Activated CD8-positive, alpha-beta memory T cell treated with anti-CD3 and anti-CD28 coated beads, Interleukin-2, amount 50 U/mL, for 24 hours (primary cell): ENCODE data around the gene PAX5.

Experiments used
- DNase-seq: peaks from one replicate; pipeline ENCODE4 v3.0.0-alpha.2; 2020; ENCODE audit errors: extremely low read depth

PAX5 gene

DNA sequence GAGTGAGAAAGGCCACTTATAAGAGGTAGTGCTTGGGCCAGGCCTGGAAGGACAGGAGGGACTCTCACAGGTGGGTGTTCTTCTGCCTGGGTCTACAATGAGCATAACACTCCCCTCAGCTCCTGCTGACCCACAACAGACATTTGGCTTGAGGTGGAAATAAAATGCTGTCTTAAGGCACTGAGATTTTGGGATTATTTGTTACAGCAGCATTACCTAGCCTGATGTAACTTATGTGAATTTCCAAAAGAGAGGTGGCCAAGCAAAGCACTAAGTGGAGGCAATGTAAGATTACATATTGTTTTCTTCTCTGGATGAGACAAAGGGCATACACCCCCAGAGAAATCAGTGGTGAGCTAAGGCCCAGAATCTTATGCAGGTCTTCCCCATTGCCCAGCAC is 221.5 kb downstream of the PAX5 start:
- no peak for DNase-seq

DNA sequence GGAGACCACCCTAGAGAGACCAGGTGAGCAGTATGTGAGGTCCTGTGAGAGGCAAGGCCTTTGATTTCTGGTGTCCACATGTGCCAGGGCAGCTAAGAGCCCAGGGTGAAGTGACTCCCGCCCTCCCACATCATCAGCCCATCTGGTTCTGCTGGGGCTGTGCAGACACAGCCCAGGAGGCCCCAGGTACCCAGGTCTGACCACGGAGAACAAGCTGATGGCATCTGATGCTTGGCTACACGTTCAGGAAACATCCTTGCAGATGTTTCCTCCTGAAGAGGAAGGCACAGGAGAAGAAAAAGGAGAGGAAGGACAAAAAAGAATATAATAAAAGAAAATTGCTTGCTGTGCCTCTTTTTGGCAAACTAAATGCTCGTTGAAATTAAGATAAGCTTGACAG is 225.8 kb downstream of the PAX5 start:
- DNase-seq, result no peak

DNA sequence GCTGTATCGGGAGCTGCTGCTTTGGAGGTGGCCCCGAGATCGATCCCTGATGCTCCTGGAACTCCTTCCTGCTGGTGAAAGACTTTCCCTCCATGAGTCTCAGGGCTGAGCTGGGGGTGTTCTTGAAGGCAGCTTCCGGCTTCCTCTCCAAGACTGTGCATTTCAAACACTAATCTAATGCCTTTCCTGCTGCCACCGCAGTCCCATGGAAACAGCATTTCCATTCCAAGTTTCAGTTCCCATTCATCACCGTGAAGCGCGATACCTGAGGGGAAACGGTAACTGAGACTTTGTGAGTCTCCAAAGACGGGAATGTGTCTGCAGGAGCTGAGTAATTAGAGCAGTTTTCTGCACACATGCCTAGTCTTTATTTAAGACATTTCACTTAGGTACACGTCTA is 230.1 kb downstream of the PAX5 start:
- no peak for DNase-seq

DNA sequence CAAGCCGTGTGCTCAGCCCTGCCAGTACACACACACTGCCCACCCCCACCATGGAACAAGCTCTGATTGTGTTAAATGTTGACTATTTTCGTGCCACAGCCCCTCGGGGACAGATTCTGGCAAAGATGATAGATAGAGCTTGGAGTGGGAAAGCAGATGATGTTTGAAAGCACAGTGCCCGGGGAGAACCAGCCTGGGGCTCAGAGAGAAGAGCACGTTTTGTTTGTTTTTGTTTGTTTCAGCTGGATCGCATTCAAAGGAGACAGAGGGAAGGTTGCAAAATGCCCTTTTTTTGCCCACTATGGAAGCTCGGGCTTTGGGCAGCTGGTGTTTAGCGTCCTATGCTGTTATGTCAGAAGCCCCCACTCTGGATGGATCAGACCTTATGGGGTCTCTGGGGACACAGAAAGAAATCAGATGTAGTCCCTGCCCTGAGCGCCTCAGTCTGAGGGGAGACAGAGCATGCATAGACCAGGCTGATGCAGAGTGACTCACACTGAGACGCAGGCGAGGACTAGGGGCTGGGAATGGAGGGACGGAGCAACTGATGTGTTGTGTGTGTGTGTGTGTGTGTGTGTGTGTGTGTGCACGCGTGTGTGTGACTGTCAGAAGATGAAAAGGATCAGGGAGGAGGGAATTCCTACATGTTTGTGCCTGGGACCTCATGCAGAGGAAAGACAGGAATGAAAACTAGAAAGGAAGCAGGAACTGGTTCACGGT is 231.7 kb downstream of the PAX5 start:
- DNase-seq, result no peak

DNA sequence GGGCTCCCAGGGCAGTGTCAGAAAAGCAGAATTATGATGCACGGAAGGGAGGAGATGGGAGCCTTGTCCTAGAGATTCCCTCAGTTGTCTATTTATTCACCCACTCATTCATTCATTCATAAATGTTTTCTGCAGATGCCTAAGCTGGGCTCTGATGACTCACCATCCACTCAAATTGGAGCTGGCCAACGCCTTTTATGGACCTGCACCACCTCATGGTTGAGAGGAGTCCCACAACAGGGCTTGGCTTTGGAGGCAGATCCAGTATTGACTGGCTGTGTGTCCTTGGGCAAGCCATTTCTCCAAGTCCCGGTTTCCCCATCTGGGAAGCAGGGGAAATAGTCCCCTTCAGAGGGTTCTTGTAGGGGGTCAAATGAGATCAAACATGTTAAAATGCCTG is 233.6 kb downstream of the PAX5 start:
- no peak for DNase-seq

DNA sequence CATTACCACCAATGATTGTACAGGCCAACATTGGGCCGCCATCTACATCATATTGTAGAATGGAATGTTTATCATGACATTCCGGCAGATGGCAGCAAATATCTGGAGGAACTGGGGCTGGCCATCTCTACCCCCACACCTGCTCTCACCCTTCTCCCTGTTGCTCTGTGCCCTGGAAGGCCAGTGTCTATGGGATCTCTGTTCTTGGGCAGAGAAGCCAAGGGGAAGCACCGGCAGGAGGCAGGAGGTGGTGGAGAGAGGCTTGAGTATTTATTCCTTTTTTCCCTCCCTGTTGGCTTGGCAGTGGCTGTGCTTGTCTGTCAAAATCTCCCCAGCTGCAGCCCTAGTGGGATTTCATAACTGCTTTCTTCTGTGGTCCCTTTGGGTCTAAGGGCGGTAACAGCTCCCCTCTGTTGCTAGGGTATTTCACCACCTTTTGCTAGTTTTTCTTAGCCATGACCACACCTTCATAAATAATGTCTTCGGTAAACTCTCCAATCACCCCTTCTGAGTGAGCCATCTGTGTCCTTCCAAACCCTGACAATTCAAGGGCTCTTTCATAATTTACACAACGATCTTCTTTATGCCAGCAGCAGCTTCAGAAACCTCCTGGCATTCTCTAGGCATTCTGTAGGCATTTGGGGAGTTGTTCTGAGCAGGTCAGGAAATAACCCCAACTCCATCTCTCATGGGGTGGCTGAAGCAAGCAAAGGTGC is 235.6 kb downstream of the PAX5 start:
- DNase-seq, result no peak

DNA sequence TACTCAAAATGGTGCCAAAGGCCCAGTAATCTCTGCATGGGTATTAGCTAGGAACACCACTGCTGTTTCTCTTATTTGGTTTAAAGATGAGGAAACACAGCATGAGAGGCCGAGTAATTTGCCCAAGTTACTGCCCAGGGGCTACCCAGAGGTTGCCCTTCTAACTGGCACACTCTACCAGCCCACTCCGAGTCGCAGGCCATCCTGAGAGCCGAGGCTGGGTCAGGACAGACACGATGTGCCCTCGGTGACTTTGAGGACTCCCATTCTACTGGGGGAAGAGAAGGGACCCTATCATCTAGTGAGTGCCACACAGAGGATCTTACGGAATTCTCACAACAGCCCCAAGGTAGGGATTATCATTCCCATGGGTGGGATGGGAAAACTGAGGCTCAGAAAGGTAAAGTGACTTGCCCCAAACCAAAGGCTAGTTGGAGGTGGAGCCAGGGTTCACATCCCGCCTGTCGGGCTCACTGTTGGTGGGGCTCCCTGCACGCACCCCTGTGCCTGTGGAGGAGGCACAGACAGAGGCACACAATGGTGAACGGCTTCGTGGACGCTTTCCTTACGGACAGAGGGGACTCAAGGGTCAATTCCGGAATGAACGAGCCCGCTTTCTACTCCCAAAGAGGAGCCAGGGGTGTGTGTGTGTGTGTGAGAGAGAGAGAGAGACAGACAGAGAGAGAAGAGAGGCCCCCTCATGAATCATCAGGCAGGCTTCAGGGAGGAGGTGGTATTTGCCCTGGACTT is 236.4 kb downstream of the PAX5 start:
- no peak for DNase-seq

DNA sequence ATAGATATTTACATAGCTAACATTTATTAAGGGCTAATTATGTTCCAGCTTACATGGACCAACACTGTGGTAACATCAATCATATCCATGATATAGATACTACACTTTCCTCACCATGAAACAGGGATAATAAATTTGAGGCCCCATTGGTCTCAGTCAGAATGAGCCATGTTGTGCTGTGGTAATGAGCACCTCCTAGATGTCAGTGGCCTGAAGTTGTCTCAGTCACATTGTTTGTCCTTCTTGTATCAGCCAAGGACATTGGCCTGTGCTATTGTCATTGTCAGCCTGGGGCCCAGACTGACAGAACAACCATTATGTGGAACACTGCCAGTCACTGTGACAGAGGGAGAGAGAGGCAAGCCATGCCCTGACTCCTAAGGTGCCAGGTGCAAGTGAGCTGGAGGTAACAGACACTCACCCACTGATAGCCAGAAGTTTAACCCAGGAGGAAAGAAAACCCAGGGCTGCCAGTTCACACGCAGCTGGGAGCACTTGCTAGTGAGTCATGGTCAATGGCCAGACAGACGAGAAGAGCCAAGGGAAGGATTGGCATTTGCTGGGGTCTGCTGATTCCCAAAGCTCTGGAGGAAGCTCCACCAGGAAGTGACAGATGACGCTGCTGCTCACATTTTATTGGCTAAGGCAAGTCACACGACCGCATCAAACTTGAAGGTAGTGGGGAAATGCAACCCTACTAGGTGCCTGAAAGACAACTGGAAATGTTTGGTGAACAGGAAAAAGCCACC is 237.2 kb downstream of the PAX5 start:
- DNase-seq, result no peak

DNA sequence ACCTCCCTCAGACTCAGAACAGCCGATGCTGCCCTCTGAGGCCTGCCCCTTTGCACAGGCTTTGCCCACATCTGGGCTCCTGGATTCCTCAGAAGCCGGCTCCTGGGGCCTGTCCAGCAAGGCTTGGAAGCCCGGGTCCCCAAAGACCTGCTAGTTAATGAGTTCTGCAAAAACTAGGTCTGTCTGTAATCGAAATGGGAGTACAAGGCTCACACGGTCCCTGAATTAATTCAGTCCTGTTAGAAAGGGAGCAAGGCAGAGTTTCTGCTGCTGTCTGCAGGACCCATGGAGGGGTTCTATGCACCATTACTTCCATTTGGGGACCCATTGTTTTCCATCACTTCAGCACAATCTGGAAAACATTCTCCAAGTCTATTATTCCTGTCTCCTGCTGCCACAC is 239.6 kb downstream of the PAX5 start:
- no peak for DNase-seq

DNA sequence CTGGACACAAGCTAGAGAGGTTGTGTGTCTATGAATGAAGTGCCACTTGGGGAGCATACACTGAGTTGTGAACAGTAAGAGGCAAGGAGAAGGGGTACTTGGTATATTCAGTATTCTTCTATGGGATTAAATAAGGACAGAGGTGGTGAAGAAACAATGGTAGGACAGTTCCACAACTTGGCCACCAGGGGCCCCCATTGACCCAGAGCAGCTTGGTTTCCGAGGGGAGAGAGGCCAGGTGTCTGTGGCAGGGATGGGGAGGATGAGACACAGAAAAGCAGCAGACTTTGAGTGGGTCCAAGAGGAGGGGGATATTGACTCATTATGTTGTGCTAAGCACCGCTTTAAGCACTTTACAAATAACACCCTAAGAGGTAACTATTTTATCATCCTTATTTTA is 240.8 kb downstream of the PAX5 start:
- DNase-seq, result no peak

DNA sequence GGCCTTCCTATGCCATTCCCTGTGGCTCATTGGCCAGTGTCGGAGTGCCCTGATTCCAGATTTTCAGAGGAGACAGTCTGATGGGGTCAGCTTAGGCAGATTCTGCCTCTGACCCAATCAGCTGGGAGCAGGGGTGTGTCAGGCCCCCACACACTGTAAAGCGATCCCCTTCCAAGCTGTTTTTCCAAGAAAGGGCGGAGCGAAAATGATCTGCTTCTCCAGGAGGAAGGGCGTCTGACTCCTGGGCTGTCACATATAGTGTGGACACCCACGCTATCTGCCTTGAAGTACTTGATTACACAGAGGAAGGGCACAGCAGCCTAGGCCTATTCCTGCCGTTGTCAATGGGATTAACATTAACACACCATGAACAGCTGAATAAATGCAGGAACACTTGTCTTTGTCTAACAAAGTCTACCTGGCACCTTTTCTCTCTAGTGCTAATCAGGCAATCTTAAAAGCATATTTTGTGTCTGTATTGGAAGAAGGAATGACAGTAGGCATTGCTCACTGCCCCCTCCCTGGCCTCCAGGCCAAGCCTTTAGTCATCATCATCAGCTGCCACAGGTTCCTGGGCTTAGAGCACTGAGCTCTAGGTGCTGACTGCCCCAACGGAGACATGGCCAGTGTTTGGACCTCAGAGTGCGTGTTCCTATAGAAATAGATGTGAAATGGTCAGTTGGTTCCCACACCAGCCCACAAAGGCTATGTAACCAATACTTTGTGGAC is 242.7 kb downstream of the PAX5 start:
- no peak for DNase-seq

DNA sequence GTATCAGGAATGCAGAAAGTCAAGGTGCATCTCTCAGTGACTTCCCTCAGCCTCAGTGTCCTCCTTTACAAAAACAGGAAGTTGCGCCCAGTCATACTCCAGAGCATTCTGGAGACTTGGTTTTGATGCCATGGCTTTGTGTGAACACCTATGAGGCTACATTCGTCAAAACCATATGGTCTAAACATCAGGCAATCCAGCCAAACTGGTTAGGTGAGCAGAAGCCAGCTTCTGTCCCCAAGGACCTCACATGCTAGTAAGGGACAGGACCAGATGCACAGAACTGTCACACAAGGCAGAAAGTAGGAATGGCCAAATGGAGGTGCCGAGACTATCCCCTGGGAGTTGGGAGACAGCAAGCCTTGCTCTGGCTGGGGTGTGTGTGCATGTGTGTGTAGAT is 244.2 kb downstream of the PAX5 start:
- DNase-seq, result no peak

DNA sequence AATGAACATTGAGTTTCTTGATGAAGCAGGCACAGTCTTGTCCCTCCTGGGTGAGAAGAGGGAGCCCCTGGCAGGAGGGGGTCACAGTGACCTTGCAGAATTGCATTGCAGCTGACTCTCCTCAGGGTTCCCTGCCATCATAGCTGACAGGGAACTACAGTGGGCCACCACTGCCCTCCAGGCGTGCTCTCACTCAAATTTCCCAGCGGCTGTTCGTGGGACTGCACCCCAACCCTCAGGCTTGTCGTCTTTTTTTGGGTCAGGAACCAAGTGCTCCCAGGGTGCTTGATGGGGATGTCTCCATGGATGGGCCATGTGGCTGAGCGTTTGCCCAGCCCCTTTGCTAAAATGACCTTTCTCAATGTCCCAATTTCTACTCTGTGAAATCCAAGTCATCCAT is 245.5 kb downstream of the PAX5 start:
- no peak for DNase-seq

DNA sequence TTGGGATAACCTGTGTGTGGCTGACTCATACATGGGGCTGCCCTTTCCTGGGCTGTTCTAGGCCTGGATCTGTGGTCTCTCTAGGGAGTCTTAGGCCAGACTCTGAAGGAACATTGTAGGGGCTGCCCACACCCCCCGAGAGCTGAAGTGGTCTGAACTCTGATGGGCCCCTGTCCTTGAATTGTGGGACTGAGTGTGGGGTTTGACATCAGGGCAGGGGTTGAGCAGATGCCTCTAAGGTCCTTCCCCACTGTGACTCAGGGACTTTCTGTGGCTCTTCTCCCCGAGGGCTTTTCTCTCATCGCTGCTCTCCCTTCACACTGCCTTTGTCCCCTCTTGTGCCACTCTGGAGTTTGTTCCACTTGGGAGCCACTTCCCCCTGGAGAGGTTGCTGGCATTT is 246.4 kb downstream of the PAX5 start:
- no peak for DNase-seq
